Measurements from ENCODE around the gene GSN. TPM values are rescaled to one million over a fixed set of nuclear protein-coding genes. Genes with fewer than 3 reads are reported as not detected.

Gene GSN
- total RNA-seq, 1 donor from 2014 or later = 2,053 TPM

- H3K4me1 ChIP-seq = peaks cover 84% of the 10 kb centered on the region
- intact Hi-C loops (cut with DNase I) = no loop called here
- DNase-seq (ENCODE audit: extremely low spot score in 2 of 2) = no peak
- H3K9me3 ChIP-seq = no peaks in the 10 kb centered on the region
- peak overlapping the region; percentile 97 for H3K27ac ChIP-seq
- no peak for TF ChIP-seq CTCF (IDR thresholded peaks at IDR 0.05)
- TF ChIP-seq POLR2AphosphoS5 (IDR thresholded peaks at IDR 0.05; ENCODE audit: insufficient read depth in 1 of 2, low read depth in 1 of 2) = peak in 1 of 2 donors; percentile 43
- no peaks in the 10 kb centered on the region for H3K36me3 ChIP-seq
- no peaks in the 10 kb centered on the region for H3K27me3 ChIP-seq
- H3K4me3 ChIP-seq = no peak overlapping the region
These were observed 27.8 kb downstream of the GSN start for GRCh38 chr9:121295662-121296191.

- TF ChIP-seq POLR2AphosphoS5 (IDR thresholded peaks at IDR 0.05; ENCODE audit: insufficient read depth in 1 of 2, low read depth in 1 of 2) (no peak), POLR2A (IDR thresholded peaks at IDR 0.05) (no peak)
- intact Hi-C loops (cut with DNase I) = no loop called here
- DNase-seq (ENCODE audit: extremely low spot score in 2 of 2) = no peak
- no peak overlapping the region for H3K4me3 ChIP-seq
- peak overlapping the region; percentile 97 for H3K27ac ChIP-seq
- H3K27me3 ChIP-seq = no peaks in the 10 kb centered on the region
- H3K36me3 ChIP-seq = no peaks in the 10 kb centered on the region
- peaks cover 91% of the 10 kb centered on the region for H3K4me1 ChIP-seq
- no peaks in the 10 kb centered on the region for H3K9me3 ChIP-seq
These were observed 28.5 kb downstream of the GSN start for GRCh38 chr9:121296213-121297127.

- Histone ChIP-seq H3K4me1 (peaks cover 92% of the 10 kb centered on the region), H3K36me3 (peaks cover 0 to 8% of the 10 kb centered on the region in 2 donors), H3K27ac (peak overlapping the region; percentile 97), H3K27me3 (no peaks in the 10 kb centered on the region), H3K4me3 (no peak overlapping the region), H3K9me3 (no peaks in the 10 kb centered on the region)
- TF ChIP-seq POLR2A (IDR thresholded peaks at IDR 0.05) (no peak), POLR2AphosphoS5 (IDR thresholded peaks at IDR 0.05; ENCODE audit: insufficient read depth in 1 of 2, low read depth in 1 of 2) (no peak), CTCF (IDR thresholded peaks at IDR 0.05) (no peak)
- intact Hi-C loops (cut with DNase I) = no loop called here
- no peak for DNase-seq (ENCODE audit: extremely low spot score in 2 of 2)
These were observed 29.4 kb downstream of the GSN start for GRCh38 chr9:121297389-121297788.

- H3K4me1 ChIP-seq = peaks cover 92% of the 10 kb centered on the region
- TF ChIP-seq POLR2AphosphoS5 (IDR thresholded peaks at IDR 0.05; ENCODE audit: insufficient read depth in 1 of 2, low read depth in 1 of 2) = no peak
- no peak for TF ChIP-seq CTCF (IDR thresholded peaks at IDR 0.05)
- no peak for TF ChIP-seq POLR2A (IDR thresholded peaks at IDR 0.05)
- H3K36me3 ChIP-seq = peaks cover 0 to 15% of the 10 kb centered on the region in 2 donors
- DNase-seq (ENCODE audit: extremely low spot score in 2 of 2) = no peak
- no peak overlapping the region for H3K4me3 ChIP-seq
- intact Hi-C loops (cut with DNase I) = no loop called here
- H3K27ac ChIP-seq = peak overlapping the region; percentile 97
- H3K27me3 ChIP-seq = no peaks in the 10 kb centered on the region
- H3K9me3 ChIP-seq = no peaks in the 10 kb centered on the region
These were observed 30.1 kb downstream of the GSN start for GRCh38 chr9:121298016-121298538.

GRCh38 chr9:121298689-121299466, 30.9 kb downstream of the GSN start:
- Histone ChIP-seq H3K4me3 (peak overlapping the region; percentile 60 to 70), H3K4me1 (peaks cover 92% of the 10 kb centered on the region), H3K9me3 (no peaks in the 10 kb centered on the region), H3K27me3 (no peaks in the 10 kb centered on the region), H3K36me3 (peaks cover 0 to 23% of the 10 kb centered on the region in 2 donors), H3K27ac (peak overlapping the region; percentile 97)
- DNase-seq (ENCODE audit: extremely low spot score in 2 of 2) = peak in 1 of 2 donors; percentile 91
- TF ChIP-seq CTCF (IDR thresholded peaks at IDR 0.05) (no peak), POLR2AphosphoS5 (IDR thresholded peaks at IDR 0.05; ENCODE audit: insufficient read depth in 1 of 2, low read depth in 1 of 2) (peak in 1 of 2 donors; percentile 82), POLR2A (IDR thresholded peaks at IDR 0.05) (no peak)
- intact Hi-C loops (cut with DNase I) = no loop called here

All from vagina (tissue), 2 donors.